HL-60 (cell line): ENCODE data around the gene FUT1.

ENCODE experiments used
- DNase-seq, 2 experiments: peaks; one replicate each; pipeline ENCODE4 v3.0.0-alpha.2; 2010 to 2020; ENCODE audit warnings: low read depth in 1 of 2, low spot score in 1 of 2
- H3K27ac ChIP-seq: fragments of 250-450 bp; sonication (Bioruptor Pico); replicated peaks from 2 replicates; pipeline ENCODE4 v1.5.1; 2020; ENCODE audit warnings: mild to moderate bottlenecking, moderate library complexity
- H3K27me3 ChIP-seq: fragments of 250-450 bp; sonication (Bioruptor Pico); 2 replicates; pipeline ENCODE4 v1.5.1; 2021; ENCODE audit warnings: mild to moderate bottlenecking, moderate library complexity; ENCODE audit not compliant: insufficient read depth, poor library complexity, severe bottlenecking
- H3K4me3 ChIP-seq: replicated peaks from 2 replicates; pipeline ENCODE4 v1.5.1; 2011; ENCODE audit warnings: mild to moderate bottlenecking, control low read depth, low read length; ENCODE audit not compliant: insufficient read depth
- GABPA ChIP-seq: IDR thresholded peaks from 2 replicates; pipeline ENCODE4 v1.6.1; 2012; ENCODE audit warnings: low read depth
- POLR2AphosphoS5 ChIP-seq: IDR thresholded peaks from 2 replicates; pipeline ENCODE4 v1.6.1; 2012; ENCODE audit warnings: low read depth
- SPI1 ChIP-seq: IDR thresholded peaks from 2 replicates; pipeline ENCODE4 v1.6.1; 2012; ENCODE audit warnings: low read depth, mild to moderate bottlenecking, borderline replicate concordance
- TF ChIP-seq, protein P1 (sequence below): IDR thresholded peaks from 2 replicates; pipeline ENCODE4 v1.6.1; 2012; ENCODE audit warnings: low read depth; ENCODE audit not compliant: insufficient replicate concordance
- TF ChIP-seq, protein P2 (sequence below): IDR thresholded peaks from one replicate; pipeline ENCODE4 v1.5.1; 2011; ENCODE audit warnings: low read length, control low read depth, inconsistent platforms; ENCODE audit not compliant: insufficient read depth

Gene FUT1

DNA sequence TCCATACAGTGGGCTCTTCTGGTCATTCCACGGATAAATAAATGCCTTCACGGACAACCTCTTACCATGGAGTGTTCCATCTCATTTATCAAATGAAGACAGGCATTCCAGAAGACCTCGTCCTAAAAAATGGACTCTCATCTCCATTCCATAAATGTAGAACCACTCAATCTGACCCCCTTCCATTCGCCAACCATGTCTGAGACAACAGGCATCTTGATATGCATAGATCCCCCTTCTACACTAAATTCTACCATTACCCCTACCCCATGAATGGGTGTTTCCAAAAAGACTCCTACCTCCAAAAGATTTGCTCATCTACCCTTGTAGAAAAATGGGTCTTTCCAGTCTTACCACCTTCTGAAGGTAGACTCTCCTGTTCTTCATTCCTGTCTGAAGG is 21.0 kb downstream of the FUT1 start:
- H3K27me3 ChIP-seq = no peaks in the 10 kb centered on the region
- DNase-seq = no peak
- H3K4me3 ChIP-seq = no peak overlapping the region
- TF ChIP-seq SPI1 (no peak), POLR2AphosphoS5 (no peak), GABPA (no peak)
- TF ChIP-seq, protein P1, sequence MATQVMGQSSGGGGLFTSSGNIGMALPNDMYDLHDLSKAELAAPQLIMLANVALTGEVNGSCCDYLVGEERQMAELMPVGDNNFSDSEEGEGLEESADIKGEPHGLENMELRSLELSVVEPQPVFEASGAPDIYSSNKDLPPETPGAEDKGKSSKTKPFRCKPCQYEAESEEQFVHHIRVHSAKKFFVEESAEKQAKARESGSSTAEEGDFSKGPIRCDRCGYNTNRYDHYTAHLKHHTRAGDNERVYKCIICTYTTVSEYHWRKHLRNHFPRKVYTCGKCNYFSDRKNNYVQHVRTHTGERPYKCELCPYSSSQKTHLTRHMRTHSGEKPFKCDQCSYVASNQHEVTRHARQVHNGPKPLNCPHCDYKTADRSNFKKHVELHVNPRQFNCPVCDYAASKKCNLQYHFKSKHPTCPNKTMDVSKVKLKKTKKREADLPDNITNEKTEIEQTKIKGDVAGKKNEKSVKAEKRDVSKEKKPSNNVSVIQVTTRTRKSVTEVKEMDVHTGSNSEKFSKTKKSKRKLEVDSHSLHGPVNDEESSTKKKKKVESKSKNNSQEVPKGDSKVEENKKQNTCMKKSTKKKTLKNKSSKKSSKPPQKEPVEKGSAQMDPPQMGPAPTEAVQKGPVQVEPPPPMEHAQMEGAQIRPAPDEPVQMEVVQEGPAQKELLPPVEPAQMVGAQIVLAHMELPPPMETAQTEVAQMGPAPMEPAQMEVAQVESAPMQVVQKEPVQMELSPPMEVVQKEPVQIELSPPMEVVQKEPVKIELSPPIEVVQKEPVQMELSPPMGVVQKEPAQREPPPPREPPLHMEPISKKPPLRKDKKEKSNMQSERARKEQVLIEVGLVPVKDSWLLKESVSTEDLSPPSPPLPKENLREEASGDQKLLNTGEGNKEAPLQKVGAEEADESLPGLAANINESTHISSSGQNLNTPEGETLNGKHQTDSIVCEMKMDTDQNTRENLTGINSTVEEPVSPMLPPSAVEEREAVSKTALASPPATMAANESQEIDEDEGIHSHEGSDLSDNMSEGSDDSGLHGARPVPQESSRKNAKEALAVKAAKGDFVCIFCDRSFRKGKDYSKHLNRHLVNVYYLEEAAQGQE = no peak
- TF ChIP-seq, protein P2, sequence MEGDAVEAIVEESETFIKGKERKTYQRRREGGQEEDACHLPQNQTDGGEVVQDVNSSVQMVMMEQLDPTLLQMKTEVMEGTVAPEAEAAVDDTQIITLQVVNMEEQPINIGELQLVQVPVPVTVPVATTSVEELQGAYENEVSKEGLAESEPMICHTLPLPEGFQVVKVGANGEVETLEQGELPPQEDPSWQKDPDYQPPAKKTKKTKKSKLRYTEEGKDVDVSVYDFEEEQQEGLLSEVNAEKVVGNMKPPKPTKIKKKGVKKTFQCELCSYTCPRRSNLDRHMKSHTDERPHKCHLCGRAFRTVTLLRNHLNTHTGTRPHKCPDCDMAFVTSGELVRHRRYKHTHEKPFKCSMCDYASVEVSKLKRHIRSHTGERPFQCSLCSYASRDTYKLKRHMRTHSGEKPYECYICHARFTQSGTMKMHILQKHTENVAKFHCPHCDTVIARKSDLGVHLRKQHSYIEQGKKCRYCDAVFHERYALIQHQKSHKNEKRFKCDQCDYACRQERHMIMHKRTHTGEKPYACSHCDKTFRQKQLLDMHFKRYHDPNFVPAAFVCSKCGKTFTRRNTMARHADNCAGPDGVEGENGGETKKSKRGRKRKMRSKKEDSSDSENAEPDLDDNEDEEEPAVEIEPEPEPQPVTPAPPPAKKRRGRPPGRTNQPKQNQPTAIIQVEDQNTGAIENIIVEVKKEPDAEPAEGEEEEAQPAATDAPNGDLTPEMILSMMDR = no peak
- H3K27ac ChIP-seq = no peak overlapping the region

DNA sequence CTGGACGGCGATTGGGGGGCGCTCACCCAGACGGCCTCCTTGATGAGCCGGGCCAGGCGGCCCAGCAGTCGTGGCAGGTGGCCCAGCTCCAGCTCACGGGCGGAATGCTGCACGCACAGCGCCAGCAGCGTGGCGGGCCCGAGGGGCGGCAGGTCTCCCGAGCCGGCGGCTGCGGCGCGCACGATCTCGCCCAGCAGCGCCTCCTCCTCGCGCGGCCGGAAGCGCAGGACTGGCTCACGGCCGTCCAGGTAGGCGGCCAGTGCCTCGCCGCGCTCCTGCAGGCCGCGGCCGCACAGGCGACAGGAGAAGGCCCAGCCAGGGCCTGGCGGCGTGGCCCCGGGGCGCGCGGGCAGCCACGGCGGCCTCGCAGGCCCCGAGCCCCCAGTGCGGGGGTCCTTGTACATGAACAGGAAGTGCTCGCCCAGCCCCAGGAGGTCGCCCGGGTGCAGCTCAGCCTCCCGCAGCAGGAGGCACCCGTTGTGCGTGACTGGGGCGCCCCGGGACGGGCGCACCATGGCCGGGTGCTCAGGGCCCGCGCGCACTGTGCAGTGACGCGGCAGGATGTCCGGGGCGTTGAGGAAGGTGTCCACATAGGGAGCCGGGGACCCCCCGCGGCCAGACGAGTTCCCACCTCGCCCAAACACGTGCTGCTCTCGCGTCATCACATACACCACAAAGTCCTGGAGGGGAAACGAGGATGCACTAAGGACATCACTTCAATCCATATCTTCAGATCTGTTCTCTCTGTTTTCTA is 23.4 kb downstream of the FUT1 start:
- no peak overlapping the region for H3K27ac ChIP-seq
- H3K27me3 ChIP-seq = no peaks in the 10 kb centered on the region
- DNase-seq = no peak
- no peak overlapping the region for H3K4me3 ChIP-seq
- TF ChIP-seq GABPA (no peak), POLR2AphosphoS5 (no peak), SPI1 (no peak)
- TF ChIP-seq, protein P2 = no peak
- TF ChIP-seq, protein P1 = no peak

DNA sequence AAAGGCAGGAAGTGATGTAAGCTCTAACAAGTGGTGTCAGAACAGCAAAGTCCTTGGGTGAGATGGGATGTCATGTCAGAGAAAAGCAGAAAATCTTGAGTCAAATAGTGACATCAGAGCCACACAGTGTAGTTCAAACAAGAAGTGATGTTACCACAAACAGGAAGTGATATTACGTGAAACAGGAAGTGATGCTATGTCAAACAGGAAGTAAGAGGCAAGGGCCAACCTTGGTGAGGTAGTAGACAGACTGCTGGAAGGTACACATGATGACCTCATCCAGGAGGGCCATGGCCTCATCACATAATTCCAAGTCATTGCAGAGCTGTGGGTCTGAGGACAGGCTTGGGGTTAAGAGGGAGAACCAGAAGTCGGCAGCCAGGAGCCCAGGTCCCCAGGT is 25.9 kb downstream of the FUT1 start:
- DNase-seq = peak; percentile 61 to 91
- TF ChIP-seq GABPA (peak; percentile 91), SPI1 (peak; percentile 84)
- TF ChIP-seq, protein P1 = no peak
- Histone ChIP-seq H3K27ac (peak overlapping the region; percentile 25; the same call in 1 of the 2 replicates), H3K27me3 (no peaks in the 10 kb centered on the region), H3K4me3 (no peak overlapping the region)
